WTC11 (cell line): ENCODE results near the gene ERG28.

ENCODE experiments used
- FOXK1 ChIP-seq: sonication (generic); formaldehyde crosslinking; IDR thresholded peaks from 2 replicates; pipeline ENCODE4 v1.8.0; 2022; ENCODE audit warnings: mild to moderate bottlenecking, moderate library complexity, missing genetic modification reagents
- KAT7 ChIP-seq: sonication (generic); formaldehyde crosslinking; IDR thresholded peaks from 2 replicates; pipeline ENCODE4 v1.8.1; 2023; ENCODE audit warnings: missing genetic modification reagents, mild to moderate bottlenecking, borderline replicate concordance
- SP1 ChIP-seq: sonication (generic); formaldehyde crosslinking; conservative IDR thresholded peaks from 2 replicates; pipeline ENCODE4 v1.8.1; 2022; ENCODE audit warnings: missing genetic modification reagents
- ZNF263 ChIP-seq: sonication (generic); formaldehyde crosslinking; IDR thresholded peaks from 2 replicates; pipeline ENCODE4 v1.8.1; 2022; ENCODE audit warnings: low read depth, mild to moderate bottlenecking, moderate library complexity, missing genetic modification reagents
- TF ChIP-seq, protein P1 (sequence below): sonication (generic); formaldehyde crosslinking; conservative IDR thresholded peaks from 2 replicates; pipeline ENCODE4 v1.8.1; 2022; ENCODE audit warnings: mild to moderate bottlenecking, missing genetic modification reagents
- TF ChIP-seq, protein P2 (sequence below): fragments of 200-600 bp; IDR thresholded peaks from 2 replicates; pipeline ENCODE4 v1.8.0; 2022; ENCODE audit warnings: antibody characterized with exemption
- TF ChIP-seq, protein P3 (sequence below): sonication (generic); formaldehyde crosslinking; conservative IDR thresholded peaks from 2 replicates; pipeline ENCODE4 v1.8.1; 2023; ENCODE audit warnings: mild to moderate bottlenecking, low read depth, missing genetic modification reagents, moderate library complexity

DNA sequence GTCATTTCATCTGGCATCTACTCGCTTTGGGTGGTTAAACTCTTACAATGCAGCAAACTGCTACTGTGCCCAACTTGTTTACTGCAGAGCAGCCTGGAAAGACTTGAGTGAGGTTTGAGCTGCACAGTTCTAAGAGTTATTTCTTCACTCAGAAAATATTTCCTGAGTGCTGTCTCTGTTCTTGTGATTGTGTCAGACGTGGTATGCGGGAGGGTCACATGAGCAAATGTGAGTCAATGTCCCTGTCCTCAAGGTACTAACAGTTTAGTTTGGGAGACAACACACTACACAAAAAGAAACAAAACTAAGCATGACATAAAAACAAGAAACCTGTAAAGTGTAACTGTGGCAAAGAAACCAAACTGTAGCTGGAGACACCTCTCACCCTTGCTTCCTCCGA, 49.8 kb downstream of the ERG28 start:
- TF ChIP-seq, protein P1, sequence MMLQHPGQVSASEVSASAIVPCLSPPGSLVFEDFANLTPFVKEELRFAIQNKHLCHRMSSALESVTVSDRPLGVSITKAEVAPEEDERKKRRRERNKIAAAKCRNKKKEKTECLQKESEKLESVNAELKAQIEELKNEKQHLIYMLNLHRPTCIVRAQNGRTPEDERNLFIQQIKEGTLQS, result no peak
- TF ChIP-seq FOXK1 (CRISPR knock-in tag) (no peak), KAT7 (CRISPR knock-in tag) (no peak), ZNF263 (no peak), SP1 (CRISPR knock-in tag) (no peak)
- TF ChIP-seq, protein P2, sequence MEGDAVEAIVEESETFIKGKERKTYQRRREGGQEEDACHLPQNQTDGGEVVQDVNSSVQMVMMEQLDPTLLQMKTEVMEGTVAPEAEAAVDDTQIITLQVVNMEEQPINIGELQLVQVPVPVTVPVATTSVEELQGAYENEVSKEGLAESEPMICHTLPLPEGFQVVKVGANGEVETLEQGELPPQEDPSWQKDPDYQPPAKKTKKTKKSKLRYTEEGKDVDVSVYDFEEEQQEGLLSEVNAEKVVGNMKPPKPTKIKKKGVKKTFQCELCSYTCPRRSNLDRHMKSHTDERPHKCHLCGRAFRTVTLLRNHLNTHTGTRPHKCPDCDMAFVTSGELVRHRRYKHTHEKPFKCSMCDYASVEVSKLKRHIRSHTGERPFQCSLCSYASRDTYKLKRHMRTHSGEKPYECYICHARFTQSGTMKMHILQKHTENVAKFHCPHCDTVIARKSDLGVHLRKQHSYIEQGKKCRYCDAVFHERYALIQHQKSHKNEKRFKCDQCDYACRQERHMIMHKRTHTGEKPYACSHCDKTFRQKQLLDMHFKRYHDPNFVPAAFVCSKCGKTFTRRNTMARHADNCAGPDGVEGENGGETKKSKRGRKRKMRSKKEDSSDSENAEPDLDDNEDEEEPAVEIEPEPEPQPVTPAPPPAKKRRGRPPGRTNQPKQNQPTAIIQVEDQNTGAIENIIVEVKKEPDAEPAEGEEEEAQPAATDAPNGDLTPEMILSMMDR, result no peak
- TF ChIP-seq, protein P3, sequence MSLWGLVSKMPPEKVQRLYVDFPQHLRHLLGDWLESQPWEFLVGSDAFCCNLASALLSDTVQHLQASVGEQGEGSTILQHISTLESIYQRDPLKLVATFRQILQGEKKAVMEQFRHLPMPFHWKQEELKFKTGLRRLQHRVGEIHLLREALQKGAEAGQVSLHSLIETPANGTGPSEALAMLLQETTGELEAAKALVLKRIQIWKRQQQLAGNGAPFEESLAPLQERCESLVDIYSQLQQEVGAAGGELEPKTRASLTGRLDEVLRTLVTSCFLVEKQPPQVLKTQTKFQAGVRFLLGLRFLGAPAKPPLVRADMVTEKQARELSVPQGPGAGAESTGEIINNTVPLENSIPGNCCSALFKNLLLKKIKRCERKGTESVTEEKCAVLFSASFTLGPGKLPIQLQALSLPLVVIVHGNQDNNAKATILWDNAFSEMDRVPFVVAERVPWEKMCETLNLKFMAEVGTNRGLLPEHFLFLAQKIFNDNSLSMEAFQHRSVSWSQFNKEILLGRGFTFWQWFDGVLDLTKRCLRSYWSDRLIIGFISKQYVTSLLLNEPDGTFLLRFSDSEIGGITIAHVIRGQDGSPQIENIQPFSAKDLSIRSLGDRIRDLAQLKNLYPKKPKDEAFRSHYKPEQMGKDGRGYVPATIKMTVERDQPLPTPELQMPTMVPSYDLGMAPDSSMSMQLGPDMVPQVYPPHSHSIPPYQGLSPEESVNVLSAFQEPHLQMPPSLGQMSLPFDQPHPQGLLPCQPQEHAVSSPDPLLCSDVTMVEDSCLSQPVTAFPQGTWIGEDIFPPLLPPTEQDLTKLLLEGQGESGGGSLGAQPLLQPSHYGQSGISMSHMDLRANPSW (CRISPR knock-in tag), result no peak
